Measurements from ENCODE around the gene GJA4. TPM values are rescaled to one million over a fixed set of nuclear protein-coding genes. Genes with fewer than 3 reads are reported as not detected.

The GJA4 gene
- total RNA-seq, 4 donors from 2014 or later = 11.0 to 22.7 (median 18.8) TPM

GRCh38 chr1:34794790-34795180 is 2.0 kb downstream of the GJA4 start:
- no peaks in the 10 kb centered on the region for H3K9me3 ChIP-seq
- intact Hi-C loops (cut with DNase I) = no loop called here
- peak overlapping the region in 2 of 3 donors; percentile 30 to 75 for H3K27ac ChIP-seq
- DNase-seq = no peak
- 84 to 90% methylated on average over 9 to 12 of the region's 12 CpGs for WGBS, 2 donors
- peaks cover 9 to 23% of the 10 kb centered on the region in 2 donors for H3K4me1 ChIP-seq
- H3K27me3 ChIP-seq = no peaks in the 10 kb centered on the region
- H3K4me3 ChIP-seq (replicated peaks in 1 of 3) = no peak overlapping the region
- no peaks in the 10 kb centered on the region for H3K36me3 ChIP-seq
- TF ChIP-seq POLR2A (IDR thresholded peaks at IDR 0.05) = no peak
- TF ChIP-seq CTCF (IDR thresholded peaks at IDR 0.05) = no peak

GRCh38 chr1:34795916-34796315 is 3.1 kb downstream of the GJA4 start:
- peaks cover 9 to 23% of the 10 kb centered on the region in 2 donors for H3K4me1 ChIP-seq
- H3K36me3 ChIP-seq = no peaks in the 10 kb centered on the region
- 72 to 80% methylated on average over 6 of the region's 6 CpGs for WGBS, 2 donors
- intact Hi-C loops (cut with DNase I) = no loop called here
- no peaks in the 10 kb centered on the region for H3K27me3 ChIP-seq
- no peak for TF ChIP-seq CTCF (IDR thresholded peaks at IDR 0.05)
- no peak for TF ChIP-seq POLR2A (IDR thresholded peaks at IDR 0.05)
- no peak for DNase-seq
- peak overlapping the region in 1 of 3 donors; percentile 21 for H3K27ac ChIP-seq
- H3K9me3 ChIP-seq = no peaks in the 10 kb centered on the region
- H3K4me3 ChIP-seq (replicated peaks in 1 of 3) = peak overlapping the region in 1 of 3 donors; percentile 12

DNA sequence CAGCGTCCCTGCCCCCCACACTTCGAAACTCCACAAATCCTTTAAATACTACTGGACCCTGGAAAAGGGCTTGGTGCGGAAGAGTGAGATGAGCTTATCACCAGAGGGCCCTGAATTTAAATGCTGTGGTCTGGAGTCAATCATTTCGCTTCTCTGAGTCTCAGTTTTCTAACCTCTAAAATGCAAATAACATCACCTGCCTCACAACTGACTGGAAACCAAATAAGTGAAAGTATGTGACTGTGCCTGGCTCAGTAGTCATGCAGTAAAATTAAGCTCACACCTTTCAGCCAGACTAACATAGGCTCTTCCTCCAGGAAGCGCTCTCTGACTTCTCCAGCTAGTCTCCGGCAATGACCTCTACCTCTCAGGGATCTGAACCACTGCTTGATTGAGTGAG is 4.2 kb downstream of the GJA4 start:
- intact Hi-C loops (cut with DNase I) = no loop called here
- WGBS, 2 donors = 73 to 84% methylated on average over 6 of the region's 6 CpGs

GRCh38 chr1:34800214-34800613 is 7.4 kb downstream of the GJA4 start:
- intact Hi-C loops (cut with DNase I) = no loop called here
- WGBS, 2 donors = 85 to 96% methylated on average over 6 of the region's 6 CpGs
- Histone ChIP-seq H3K27me3 (no peaks in the 10 kb centered on the region), H3K4me3 (replicated peaks in 1 of 3) (no peak overlapping the region), H3K9me3 (no peaks in the 10 kb centered on the region), H3K4me1 (no peaks in the 10 kb centered on the region), H3K36me3 (no peaks in the 10 kb centered on the region), H3K27ac (no peak overlapping the region)
- TF ChIP-seq CTCF (IDR thresholded peaks at IDR 0.05) (no peak), POLR2A (IDR thresholded peaks at IDR 0.05) (no peak)
- DNase-seq = no peak

More for the DNA sequence above, 4.2 kb downstream of the GJA4 start:
- Histone ChIP-seq H3K27ac (peak overlapping the region in 1 of 3 donors; percentile 33), H3K27me3 (no peaks in the 10 kb centered on the region), H3K36me3 (no peaks in the 10 kb centered on the region), H3K4me3 (replicated peaks in 1 of 3) (no peak overlapping the region), H3K4me1 (peaks cover 9 to 20% of the 10 kb centered on the region in 2 donors), H3K9me3 (no peaks in the 10 kb centered on the region)
- DNase-seq = no peak
- TF ChIP-seq CTCF (IDR thresholded peaks at IDR 0.05) (no peak), POLR2A (IDR thresholded peaks at IDR 0.05) (no peak)

- Histone ChIP-seq H3K4me3 (replicated peaks in 1 of 3) (no peak overlapping the region), H3K36me3 (no peaks in the 10 kb centered on the region), H3K9me3 (no peaks in the 10 kb centered on the region), H3K4me1 (no peaks in the 10 kb centered on the region), H3K27ac (no peak overlapping the region), H3K27me3 (no peaks in the 10 kb centered on the region)
- WGBS, 2 donors = 97 to 98% methylated on average over 3 of the region's 3 CpGs
- intact Hi-C loops (cut with DNase I) = no loop called here
- TF ChIP-seq POLR2A (IDR thresholded peaks at IDR 0.05) = no peak
- TF ChIP-seq CTCF (IDR thresholded peaks at IDR 0.05) = no peak
- no peak for DNase-seq
Observed at GRCh38 chr1:34803770-34804169, 11.0 kb downstream of the GJA4 start.
